ENCODE data around the gene RAPGEF1.

Gene RAPGEF1

GRCh38 chr9:131641618-131642495 lies 98.0 kb downstream of the RAPGEF1 start:
- no peak for DNase-seq

- DNase-seq = no peak
Observed at GRCh38 chr9:131640438-131641137, 99.3 kb downstream of the RAPGEF1 start.

- no peak for DNase-seq
Observed at GRCh38 chr9:131639769-131640437, 100.0 kb downstream of the RAPGEF1 start.

- no peak for DNase-seq
Observed at GRCh38 chr9:131636593-131636992, 103.3 kb downstream of the RAPGEF1 start.

GRCh38 chr9:131635892-131636291 lies 104.0 kb downstream of the RAPGEF1 start:
- no peak for DNase-seq

GRCh38 chr9:131635285-131635684 lies 104.6 kb downstream of the RAPGEF1 start:
- peak; percentile 60 for DNase-seq

GRCh38 chr9:131633491-131634031 lies 106.3 kb downstream of the RAPGEF1 start:
- no peak for DNase-seq

GRCh38 chr9:131631306-131631705 lies 108.6 kb downstream of the RAPGEF1 start:
- DNase-seq = no peak

GRCh38 chr9:131630205-131630831 lies 109.6 kb downstream of the RAPGEF1 start:
- DNase-seq = no peak

- DNase-seq = no peak
Observed at GRCh38 chr9:131629825-131630204, 110.1 kb downstream of the RAPGEF1 start.

GRCh38 chr9:131629226-131629500 lies 110.7 kb downstream of the RAPGEF1 start:
- DNase-seq = no peak

- no peak for DNase-seq
Observed at GRCh38 chr9:131628459-131629225, 111.2 kb downstream of the RAPGEF1 start.

GRCh38 chr9:131627648-131628458 lies 112.0 kb downstream of the RAPGEF1 start:
- DNase-seq = peak; percentile 23

- no peak for DNase-seq
Observed at GRCh38 chr9:131627326-131627647, 112.6 kb downstream of the RAPGEF1 start.

GRCh38 chr9:131625790-131626670 lies 113.8 kb downstream of the RAPGEF1 start:
- no peak for DNase-seq

GRCh38 chr9:131625508-131625787 lies 114.4 kb downstream of the RAPGEF1 start:
- DNase-seq = no peak

- no peak for DNase-seq
Observed at GRCh38 chr9:131624636-131625507, 115.0 kb downstream of the RAPGEF1 start.

GRCh38 chr9:131623655-131624330 lies 116.1 kb downstream of the RAPGEF1 start:
- DNase-seq = no peak

- no peak for DNase-seq
Observed at GRCh38 chr9:131622523-131622922, 117.4 kb downstream of the RAPGEF1 start.
